ENCODE results near the gene NOTCH3.

The NOTCH3 gene

GRCh38 chr19:15149737-15150136 is 51.1 kb downstream of the NOTCH3 start:
- TF ChIP-seq, protein P1, sequence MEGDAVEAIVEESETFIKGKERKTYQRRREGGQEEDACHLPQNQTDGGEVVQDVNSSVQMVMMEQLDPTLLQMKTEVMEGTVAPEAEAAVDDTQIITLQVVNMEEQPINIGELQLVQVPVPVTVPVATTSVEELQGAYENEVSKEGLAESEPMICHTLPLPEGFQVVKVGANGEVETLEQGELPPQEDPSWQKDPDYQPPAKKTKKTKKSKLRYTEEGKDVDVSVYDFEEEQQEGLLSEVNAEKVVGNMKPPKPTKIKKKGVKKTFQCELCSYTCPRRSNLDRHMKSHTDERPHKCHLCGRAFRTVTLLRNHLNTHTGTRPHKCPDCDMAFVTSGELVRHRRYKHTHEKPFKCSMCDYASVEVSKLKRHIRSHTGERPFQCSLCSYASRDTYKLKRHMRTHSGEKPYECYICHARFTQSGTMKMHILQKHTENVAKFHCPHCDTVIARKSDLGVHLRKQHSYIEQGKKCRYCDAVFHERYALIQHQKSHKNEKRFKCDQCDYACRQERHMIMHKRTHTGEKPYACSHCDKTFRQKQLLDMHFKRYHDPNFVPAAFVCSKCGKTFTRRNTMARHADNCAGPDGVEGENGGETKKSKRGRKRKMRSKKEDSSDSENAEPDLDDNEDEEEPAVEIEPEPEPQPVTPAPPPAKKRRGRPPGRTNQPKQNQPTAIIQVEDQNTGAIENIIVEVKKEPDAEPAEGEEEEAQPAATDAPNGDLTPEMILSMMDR (conservative IDR thresholded peaks at IDR 0.05): no peak

GRCh38 chr19:15147090-15147489 is 53.7 kb downstream of the NOTCH3 start:
- H3K27ac ChIP-seq: no peak overlapping the region
- TF ChIP-seq, protein P1 (conservative IDR thresholded peaks at IDR 0.05): no peak

More at GRCh38 chr19:15149737-15150136, 51.1 kb downstream of the NOTCH3 start:
- no peak overlapping the region for H3K27ac ChIP-seq

DNA sequence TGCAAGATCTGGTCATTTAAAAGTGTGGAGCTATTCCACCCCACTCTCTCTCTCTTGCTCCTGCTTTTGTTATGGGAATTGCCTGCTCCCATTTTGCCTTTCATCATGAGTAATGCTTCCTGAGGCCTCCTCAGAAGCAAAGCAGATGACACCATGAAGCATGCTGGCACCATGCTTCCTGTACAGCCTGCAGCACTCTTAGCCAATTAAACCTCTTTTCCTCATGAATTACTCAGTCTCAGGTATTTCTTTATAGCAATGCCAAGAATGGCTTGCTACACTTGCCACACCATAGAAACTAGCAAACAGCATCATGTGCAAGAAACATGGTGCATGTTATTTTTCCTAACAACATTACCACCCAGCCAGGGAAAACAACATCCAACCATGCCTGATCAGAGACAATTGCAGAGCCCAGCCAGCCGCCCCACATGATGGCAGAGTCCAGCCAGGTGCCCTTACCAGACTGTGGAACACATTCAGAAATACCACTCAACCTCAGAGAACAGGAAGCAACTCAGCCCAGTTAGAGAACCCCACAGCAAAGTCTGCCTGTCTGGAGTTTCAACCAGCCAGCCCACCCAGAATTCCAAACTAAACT is 56.6 kb downstream of the NOTCH3 start:
- no peak overlapping the region for H3K27ac ChIP-seq
- TF ChIP-seq, protein P1 (conservative IDR thresholded peaks at IDR 0.05): no peak

DNA sequence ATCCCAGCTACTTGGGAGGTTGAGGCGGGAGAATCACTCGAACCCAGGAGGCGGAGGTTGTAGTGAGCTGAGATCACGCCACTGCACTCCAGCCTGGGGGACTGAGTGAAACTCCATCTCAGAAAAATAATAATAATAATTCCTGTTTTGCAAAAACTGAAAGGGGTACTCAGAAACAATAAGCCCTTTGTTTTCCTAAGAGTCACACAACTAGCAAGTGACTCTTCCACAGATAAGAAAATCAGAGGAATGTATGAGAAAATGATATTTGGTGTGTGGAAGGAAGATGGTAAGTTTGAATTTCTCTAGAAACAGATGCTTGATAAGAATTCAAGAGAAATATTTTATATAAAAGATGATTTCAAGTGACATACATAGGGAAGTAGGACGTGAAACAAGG is 58.5 kb downstream of the NOTCH3 start:
- TF ChIP-seq, protein P1 (conservative IDR thresholded peaks at IDR 0.05): no peak
- no peak overlapping the region for H3K27ac ChIP-seq

GRCh38 chr19:15141143-15141542 is 59.7 kb downstream of the NOTCH3 start:
- no peak overlapping the region for H3K27ac ChIP-seq
- TF ChIP-seq, protein P1 (conservative IDR thresholded peaks at IDR 0.05): no peak

- TF ChIP-seq, protein P1 (conservative IDR thresholded peaks at IDR 0.05): no peak
Observed at GRCh38 chr19:15138427-15138826, 62.4 kb downstream of the NOTCH3 start.

GRCh38 chr19:15137777-15138176 is 63.0 kb downstream of the NOTCH3 start:
- TF ChIP-seq, protein P1 (conservative IDR thresholded peaks at IDR 0.05): no peak
- no peak overlapping the region for H3K27ac ChIP-seq

More at GRCh38 chr19:15138427-15138826, 62.4 kb downstream of the NOTCH3 start:
- no peak overlapping the region for H3K27ac ChIP-seq
